ENCODE data around the gene AKAP8.

AKAP8 gene

DNA sequence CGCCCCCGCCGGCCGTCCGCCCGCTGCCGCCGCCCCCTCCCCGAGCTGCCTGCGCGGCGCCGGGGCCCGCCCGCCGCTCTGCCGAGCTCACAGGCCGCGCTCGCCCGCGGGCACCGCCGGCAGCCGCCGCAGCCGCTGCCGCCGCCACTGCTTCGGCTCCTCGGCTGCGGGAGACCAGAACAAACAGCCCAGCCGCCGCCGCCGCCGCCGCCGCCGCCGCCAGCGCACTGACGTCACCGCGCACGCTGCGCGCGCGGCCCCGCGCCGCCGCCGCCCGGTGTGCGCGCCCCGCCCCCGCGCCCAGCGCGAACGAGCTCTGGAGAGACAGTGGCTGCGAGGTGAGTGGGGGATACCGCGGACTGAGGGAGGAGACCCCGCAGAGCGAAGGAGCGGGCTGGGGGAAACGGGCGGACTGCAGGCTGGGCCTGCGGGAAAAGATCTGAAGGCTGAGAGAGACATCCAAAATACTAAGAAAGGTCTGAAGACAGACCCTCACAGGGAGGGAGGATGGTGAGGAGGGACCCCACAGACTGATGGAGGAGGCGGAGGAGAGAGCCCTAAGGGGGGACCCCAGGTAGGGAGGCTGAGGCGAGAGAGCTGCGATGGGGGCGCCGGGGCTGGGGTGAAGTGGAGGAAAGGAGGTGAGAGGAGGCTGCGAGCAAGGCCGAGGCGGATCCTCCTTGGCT, 47.1 kb downstream of the AKAP8 start, which contains the start of gene BRD4:
Gene BRD4 (minus strand): TSS at position 229 of the 686 bp plus-strand sequence. CDS start 59,440 bp downstream, outside the sequence.
- TF ChIP-seq, protein P1, sequence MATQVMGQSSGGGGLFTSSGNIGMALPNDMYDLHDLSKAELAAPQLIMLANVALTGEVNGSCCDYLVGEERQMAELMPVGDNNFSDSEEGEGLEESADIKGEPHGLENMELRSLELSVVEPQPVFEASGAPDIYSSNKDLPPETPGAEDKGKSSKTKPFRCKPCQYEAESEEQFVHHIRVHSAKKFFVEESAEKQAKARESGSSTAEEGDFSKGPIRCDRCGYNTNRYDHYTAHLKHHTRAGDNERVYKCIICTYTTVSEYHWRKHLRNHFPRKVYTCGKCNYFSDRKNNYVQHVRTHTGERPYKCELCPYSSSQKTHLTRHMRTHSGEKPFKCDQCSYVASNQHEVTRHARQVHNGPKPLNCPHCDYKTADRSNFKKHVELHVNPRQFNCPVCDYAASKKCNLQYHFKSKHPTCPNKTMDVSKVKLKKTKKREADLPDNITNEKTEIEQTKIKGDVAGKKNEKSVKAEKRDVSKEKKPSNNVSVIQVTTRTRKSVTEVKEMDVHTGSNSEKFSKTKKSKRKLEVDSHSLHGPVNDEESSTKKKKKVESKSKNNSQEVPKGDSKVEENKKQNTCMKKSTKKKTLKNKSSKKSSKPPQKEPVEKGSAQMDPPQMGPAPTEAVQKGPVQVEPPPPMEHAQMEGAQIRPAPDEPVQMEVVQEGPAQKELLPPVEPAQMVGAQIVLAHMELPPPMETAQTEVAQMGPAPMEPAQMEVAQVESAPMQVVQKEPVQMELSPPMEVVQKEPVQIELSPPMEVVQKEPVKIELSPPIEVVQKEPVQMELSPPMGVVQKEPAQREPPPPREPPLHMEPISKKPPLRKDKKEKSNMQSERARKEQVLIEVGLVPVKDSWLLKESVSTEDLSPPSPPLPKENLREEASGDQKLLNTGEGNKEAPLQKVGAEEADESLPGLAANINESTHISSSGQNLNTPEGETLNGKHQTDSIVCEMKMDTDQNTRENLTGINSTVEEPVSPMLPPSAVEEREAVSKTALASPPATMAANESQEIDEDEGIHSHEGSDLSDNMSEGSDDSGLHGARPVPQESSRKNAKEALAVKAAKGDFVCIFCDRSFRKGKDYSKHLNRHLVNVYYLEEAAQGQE (IDR thresholded peaks at IDR 0.05; ENCODE audit: insufficient read depth in 1 of 2, low read depth in 2 of 2, low read length in 2 of 2) = no peak
- peak; percentile 65 for TF ChIP-seq FOXP2 (optimal IDR thresholded peaks at IDR 0.05; ENCODE audit: borderline replicate concordance, extremely low read depth, extremely low read length, insufficient read depth)
- peak; percentile 79; the same call in 1 of the 2 replicates for TF ChIP-seq TAF1 (IDR thresholded peaks at IDR 0.05; ENCODE audit: borderline replicate concordance, insufficient read depth, low read length)
- TF ChIP-seq POLR2AphosphoS5 (IDR thresholded peaks at IDR 0.05; ENCODE audit: low read depth, low read length) = peak; percentile 63; the same call in 1 of the 2 replicates

DNA sequence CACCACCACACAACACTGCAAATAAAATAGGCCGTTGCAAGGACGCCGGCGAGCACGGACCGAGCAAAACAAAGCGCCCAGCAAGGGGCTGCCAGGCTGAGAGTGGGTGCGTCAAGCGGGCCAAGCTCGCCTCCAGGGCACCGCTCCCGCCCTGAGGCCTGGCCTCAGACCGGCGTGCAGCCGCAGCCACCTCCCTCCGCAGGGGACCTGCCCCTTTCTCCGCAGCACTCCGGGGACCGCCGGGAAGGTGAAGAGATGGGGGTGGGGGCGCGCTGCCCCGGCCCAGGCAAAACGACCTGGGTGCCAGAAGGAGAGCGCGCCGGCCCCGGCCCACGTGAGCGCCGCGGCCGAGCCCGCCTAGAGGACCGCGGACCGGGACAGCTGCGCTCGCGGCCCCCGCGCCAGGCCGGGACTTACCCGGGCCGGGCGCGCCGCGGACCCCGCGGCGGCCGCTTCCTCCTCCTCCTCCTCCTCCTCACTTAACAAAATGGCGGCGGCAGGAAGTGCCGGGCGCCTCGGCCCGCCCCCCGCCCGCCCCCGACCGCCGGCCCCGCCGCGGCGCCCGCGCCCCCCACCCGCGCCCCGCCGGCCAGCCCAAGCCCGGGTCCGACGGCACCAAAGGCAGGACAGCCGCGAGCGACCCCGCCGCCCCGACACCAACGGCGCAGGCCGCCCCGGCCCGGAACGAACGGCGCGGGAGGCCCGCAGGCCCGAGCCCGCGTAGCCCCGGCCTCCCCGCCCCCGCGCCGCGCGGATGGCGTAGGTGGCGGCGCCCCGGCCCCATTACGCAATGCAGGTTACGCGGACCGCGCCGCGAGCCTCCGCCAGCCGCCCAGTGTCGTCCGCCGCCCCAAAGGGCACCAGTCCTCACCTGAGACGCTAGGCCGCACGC, 47.9 kb downstream of the AKAP8 start:
- TF ChIP-seq FOXP2 (optimal IDR thresholded peaks at IDR 0.05; ENCODE audit: borderline replicate concordance, extremely low read depth, extremely low read length, insufficient read depth) (no peak), TAF1 (IDR thresholded peaks at IDR 0.05; ENCODE audit: borderline replicate concordance, insufficient read depth, low read length) (no peak), POLR2AphosphoS5 (IDR thresholded peaks at IDR 0.05; ENCODE audit: low read depth, low read length) (no peak), SIN3A (IDR thresholded peaks at IDR 0.05; ENCODE audit: borderline replicate concordance, insufficient read depth, low read length) (no peak)
- TF ChIP-seq, protein P1 (IDR thresholded peaks at IDR 0.05; ENCODE audit: insufficient read depth in 1 of 2, low read depth in 2 of 2, low read length in 2 of 2) = no peak

DNA sequence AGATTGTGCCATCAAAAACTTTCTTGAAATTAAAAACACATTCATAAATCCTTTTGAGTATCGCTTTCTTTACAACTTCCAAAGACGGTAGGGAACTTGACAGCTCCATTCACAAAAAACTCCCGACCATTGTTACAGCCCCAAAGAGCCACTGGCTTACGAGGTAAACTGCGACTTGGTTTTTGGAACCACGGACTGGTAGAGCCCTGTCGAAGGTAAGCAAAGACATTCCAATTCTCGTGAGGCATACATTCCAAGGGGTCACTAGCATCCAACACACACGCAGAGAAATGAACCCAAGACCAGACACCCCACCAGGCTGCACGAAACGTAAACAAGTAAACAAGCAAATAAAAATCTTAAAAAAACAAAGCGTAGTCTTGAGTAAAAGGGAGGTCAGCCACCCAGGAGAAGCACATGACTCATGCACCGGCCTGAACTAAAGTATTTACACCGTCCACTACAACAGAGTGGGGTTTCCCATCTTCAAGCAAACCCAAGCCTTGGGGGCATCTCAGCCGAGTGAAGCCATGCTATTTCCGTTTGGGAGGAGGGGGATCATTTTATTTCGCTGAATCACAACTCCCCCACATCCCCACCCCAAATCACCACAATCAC, 48.7 kb downstream of the AKAP8 start:
- no peak for TF ChIP-seq TAF1 (IDR thresholded peaks at IDR 0.05; ENCODE audit: borderline replicate concordance, insufficient read depth, low read length)
- no peak for TF ChIP-seq FOXP2 (optimal IDR thresholded peaks at IDR 0.05; ENCODE audit: borderline replicate concordance, extremely low read depth, extremely low read length, insufficient read depth)
- TF ChIP-seq, protein P1 (IDR thresholded peaks at IDR 0.05; ENCODE audit: insufficient read depth in 1 of 2, low read depth in 2 of 2, low read length in 2 of 2) = no peak
- TF ChIP-seq POLR2AphosphoS5 (IDR thresholded peaks at IDR 0.05; ENCODE audit: low read depth, low read length) = no peak
- no peak for TF ChIP-seq SIN3A (IDR thresholded peaks at IDR 0.05; ENCODE audit: borderline replicate concordance, insufficient read depth, low read length)

DNA sequence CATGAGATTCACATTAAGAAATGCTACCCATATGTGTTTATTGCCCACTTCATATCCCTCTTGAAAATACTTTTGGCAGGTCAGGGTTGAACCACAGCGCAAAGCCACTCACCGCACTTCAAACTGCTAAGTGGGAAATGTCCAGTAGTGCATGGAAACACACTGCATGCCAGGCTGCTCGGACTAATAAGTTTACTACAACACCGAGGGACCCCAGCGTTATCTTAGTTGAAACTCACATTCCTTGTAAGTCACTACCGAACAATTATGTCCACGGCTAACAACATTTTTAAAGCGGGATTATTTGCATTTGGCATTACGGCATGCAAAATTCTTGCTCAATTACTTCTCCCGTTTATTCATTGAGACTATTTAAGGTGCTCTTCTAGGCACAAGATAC, 51.3 kb downstream of the AKAP8 start:
- no peak for TF ChIP-seq SIN3A (IDR thresholded peaks at IDR 0.05; ENCODE audit: borderline replicate concordance, insufficient read depth, low read length)
- no peak for TF ChIP-seq POLR2AphosphoS5 (IDR thresholded peaks at IDR 0.05; ENCODE audit: low read depth, low read length)
- TF ChIP-seq TAF1 (IDR thresholded peaks at IDR 0.05; ENCODE audit: borderline replicate concordance, insufficient read depth, low read length) = no peak
- TF ChIP-seq, protein P1 (IDR thresholded peaks at IDR 0.05; ENCODE audit: insufficient read depth in 1 of 2, low read depth in 2 of 2, low read length in 2 of 2) = no peak
- no peak for TF ChIP-seq FOXP2 (optimal IDR thresholded peaks at IDR 0.05; ENCODE audit: borderline replicate concordance, extremely low read depth, extremely low read length, insufficient read depth)
